HG03159 (cell line): ENCODE data around the gene TEAD1.

Source experiments
- ATAC-seq: cut with Tn5 transposase; IDR thresholded peaks from one replicate; pipeline ENCODE4 v1.9.1; 2021; ENCODE audit warnings: mild to moderate bottlenecking, moderate library complexity; ENCODE audit not compliant: unreplicated experiment

Gene TEAD1

GRCh38 chr11:12685229-12685628, 11.0 kb downstream of the TEAD1 start:
- ATAC-seq = no peak

DNA sequence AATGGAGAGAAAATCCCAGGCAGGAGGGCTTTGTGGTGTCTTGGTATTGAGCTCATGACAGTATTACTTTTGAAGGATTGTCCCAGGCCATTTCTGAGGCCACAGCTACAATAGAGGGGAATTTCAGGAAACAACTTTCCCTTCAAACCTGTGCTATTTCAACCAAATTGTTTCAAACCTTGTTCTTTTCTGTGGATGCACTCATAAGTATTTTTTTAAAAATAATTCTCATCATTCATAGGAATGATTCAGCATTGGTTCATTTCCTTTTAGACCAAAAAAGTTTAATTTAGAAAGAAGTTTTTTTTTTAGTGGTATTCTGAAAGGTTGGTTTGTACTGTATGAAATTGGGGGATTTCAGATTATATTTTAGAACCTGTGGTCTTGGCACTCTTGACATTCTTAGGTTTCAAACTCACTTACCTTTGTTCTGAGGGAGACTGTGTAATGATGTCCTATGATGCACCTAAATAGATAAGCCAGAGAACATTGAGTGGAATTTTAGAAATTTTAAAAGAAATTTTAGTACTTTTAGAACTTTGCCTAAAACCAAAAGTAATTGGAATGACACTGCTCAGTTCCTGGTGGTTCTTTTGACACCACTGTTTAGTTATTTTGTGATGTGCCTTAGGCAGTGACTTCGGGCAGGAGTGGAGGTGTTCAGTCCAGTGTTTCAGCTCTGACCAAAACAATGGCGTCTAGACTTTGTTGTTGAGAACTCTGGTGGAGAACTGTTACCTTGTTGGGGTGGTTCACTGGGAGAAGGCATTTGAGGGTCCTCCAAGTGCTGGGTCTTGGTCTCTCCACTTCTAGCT, 12.2 kb downstream of the TEAD1 start:
- no peak for ATAC-seq

- no peak for ATAC-seq
These were observed 13.0 kb downstream of the TEAD1 start for GRCh38 chr11:12687216-12687623.

DNA sequence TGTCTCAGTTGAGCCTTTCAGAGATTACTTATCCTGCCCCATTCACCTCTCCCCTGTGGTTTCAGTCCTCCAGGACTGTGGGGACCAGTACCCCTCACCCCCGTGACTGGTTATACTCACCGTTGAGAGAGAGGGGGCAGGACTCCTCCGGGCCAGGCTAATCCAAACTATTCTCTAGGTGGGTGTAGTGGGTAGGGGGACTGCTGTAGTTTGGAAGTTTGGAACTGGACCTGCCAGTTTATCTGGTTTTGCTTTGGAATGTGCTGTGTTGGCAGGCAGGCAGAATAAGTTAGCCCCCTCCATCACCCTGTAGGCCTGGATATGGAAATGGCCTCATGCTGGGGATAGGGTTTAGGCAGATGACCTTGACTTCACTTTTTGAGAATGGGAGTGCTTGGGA, 13.5 kb downstream of the TEAD1 start:
- ATAC-seq = no peak

- ATAC-seq = no peak
These were observed 15.0 kb downstream of the TEAD1 start for GRCh38 chr11:12689029-12689755.

GRCh38 chr11:12690663-12691062, 16.4 kb downstream of the TEAD1 start:
- no peak for ATAC-seq

GRCh38 chr11:12691473-12691872, 17.3 kb downstream of the TEAD1 start:
- no peak for ATAC-seq

- no peak for ATAC-seq
These were observed 18.2 kb downstream of the TEAD1 start for GRCh38 chr11:12692229-12693075.

DNA sequence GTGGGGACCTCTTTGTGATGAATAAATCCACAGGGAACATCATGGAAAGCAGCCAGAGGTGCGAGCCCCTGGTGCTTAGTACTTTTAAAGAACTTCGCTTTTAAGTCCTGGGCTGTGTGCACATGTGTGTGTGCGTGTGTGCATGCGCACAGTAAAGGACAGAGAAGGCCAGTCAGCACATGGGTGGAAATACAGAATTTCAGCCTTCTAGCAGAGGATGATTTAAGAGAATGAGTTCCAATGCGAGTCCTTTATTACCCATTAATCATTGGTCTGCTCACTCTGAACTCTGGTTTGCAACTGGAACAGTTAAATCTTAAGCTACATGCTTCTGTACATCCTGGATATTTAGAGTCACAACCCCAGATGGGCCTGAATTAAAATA, 18.9 kb downstream of the TEAD1 start:
- no peak for ATAC-seq

GRCh38 chr11:12693479-12694182, 19.4 kb downstream of the TEAD1 start:
- ATAC-seq = no peak

DNA sequence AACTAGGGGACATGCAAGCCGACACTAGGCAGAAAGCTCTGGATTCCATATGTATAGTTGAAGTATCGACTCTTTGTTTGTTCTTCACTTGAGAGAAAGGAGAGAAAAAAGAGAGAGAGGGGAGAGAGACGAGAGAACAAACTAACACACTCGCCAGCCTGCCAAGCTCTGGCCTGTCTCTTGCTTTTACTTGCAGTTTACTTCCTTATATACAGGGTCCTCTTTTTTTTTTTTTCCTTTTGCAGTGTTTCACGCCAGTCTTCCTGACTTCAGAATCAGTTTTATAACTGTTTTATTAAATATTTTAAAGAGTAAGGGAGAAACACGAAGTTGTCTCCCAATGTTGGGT, 19.9 kb downstream of the TEAD1 start:
- no peak for ATAC-seq

DNA sequence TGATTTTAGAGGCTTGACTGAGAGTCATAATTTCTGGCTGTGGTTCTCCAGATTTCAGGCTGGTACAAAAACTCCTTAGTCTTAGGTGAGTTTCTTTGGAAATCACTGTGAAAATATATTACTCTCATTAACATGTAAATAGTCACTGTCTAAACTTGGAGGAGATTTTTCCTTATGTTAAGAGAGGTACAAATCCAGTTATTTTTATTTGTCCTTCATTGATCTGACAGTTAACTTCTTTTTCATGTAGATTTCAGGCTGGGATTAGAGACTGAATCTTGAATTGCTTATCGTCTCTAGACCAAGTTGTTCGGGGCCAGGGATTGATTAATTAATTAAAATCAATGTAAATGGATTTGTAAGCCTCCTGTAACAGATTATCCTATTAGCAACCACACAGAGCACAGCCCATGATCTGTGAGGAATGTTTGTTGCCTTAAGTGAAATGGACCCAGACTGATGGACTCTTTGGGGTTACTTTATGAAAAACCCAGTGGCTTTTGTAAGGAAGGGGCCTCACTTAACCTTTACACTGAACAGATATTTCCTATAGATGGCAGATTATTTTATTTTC, 21.1 kb downstream of the TEAD1 start:
- ATAC-seq = no peak

DNA sequence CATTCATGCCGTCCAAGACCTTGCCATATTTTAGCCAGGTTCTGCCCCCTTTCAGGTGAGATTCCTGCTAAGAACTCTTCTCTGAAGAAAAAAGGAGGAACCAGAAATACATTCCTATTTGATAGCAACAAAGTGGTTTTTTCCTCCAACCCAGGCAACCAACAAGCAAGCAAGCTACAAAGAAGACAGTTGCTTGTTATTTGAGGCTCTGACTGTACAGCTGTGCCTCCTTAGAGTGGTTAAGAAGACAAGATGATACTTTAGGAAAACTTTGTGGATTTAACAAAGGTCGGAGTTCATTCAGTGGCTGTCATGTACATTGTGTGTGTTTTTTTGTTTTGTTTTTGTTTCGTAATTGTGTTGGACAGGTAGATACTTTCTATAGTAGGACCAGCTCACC, 21.7 kb downstream of the TEAD1 start:
- no peak for ATAC-seq

- ATAC-seq = no peak
These were observed 22.8 kb downstream of the TEAD1 start for GRCh38 chr11:12696911-12697581.

DNA sequence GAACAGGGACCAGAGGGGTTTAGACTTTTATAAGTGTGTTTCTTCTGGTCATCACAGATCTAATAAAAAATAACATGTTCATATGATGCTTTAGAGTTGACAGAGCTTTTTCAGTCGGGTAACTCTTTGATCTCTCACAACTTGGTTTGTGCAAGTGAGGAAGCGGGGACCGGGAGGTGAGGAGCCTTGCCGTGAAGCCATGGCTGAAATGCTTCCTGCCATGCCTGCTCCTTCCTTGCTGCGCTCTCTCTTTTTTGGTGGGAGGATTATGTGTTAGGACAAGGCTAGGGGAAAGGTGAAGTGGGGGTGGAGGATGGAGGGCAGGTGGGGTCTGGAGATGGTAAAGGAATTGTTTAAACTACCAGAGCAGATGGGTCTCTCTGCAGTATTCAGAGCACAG, 23.8 kb downstream of the TEAD1 start:
- no peak for ATAC-seq

DNA sequence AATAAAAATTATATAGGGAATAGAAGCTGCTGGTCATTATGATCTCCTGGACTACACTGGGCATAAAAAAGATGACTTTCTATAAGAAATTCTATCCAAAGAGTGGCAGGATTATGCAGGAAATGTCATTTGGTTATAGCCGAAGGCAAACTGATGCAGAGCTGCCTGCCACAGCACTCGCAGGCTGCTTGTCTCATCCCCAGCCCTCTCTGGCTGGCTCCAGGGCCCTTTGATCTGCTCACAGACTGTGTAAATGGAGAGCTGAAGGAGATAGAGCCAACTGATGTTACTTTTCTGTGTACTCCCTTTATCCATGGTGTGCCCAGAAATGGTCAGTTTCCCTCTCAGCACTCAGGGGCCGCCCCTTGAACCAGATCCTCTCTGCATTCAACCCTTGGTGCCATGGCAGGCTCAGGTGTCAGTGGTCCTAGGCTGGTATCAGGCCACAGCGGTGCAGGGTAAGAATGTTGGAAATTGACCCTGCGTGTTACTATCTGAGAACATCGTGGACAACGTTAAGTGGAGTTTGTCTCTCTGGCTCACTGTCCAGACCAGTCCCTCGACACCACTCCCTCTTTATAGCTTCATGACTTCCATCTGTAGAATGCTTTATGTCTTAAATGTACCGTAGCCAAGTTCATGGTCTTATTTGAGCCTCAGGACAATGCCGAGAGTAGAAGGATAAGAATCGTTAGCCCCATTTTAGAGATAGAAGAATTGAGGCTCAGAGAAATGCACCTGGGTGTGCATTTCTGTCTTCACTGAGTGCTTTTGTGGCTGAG, 27.8 kb downstream of the TEAD1 start:
- no peak for ATAC-seq

DNA sequence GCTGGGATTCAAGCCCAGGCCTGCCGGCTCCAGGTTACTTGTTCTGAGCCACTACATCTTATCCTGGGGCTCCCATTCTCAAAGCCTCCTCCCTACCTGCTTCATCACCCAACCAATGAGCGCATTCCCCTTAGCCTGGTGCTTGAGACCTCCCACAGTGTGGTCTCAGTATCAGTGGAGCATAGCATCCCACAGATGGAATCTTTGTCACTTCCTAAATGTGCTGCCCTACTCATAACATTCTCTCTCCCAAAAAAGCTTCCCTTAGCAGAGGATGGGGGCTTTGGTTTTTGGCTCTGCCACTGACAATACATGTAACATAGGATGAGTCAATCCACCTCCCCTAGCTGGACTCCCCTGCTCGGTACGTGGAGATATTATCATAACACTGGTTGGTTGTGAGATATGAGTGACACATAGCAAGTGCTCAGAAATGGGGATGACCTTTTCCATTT, 28.8 kb downstream of the TEAD1 start:
- no peak for ATAC-seq

- ATAC-seq = no peak
These were observed 29.8 kb downstream of the TEAD1 start for GRCh38 chr11:12704049-12704448.

GRCh38 chr11:12705874-12706273, 31.7 kb downstream of the TEAD1 start:
- ATAC-seq = no peak
